Measurements from ENCODE around the gene PHACTR2. TPM values are rescaled to one million over a fixed set of nuclear protein-coding genes. Genes with fewer than 3 reads are reported as not detected.

Gene PHACTR2
- total RNA-seq, 4 donors from 2014 or later, result 61.3 to 122 (median 86.0) TPM

DNA sequence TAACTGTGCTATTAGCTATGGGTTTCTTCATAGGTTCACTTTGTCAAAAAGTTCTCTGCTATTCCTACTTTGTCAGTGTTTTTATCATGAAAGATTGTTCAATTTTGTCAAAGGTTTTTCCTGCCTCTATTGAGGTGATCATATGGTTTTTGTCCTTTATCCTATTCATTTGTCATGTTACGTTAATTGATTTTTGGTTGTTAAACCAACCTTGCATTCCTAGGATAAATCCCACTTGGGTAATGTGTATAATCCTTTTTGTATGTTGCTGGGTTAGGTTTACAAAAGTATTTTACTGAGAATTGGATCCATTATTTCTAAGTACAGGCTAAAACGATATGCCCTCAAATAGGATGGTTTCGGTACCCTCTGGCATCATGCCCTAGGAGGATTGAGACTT, 5.0 kb downstream of the PHACTR2 start:
- H3K4me3 ChIP-seq, result no peak overlapping the region
- H3K27ac ChIP-seq, result no peak overlapping the region
- TF ChIP-seq, protein P1, sequence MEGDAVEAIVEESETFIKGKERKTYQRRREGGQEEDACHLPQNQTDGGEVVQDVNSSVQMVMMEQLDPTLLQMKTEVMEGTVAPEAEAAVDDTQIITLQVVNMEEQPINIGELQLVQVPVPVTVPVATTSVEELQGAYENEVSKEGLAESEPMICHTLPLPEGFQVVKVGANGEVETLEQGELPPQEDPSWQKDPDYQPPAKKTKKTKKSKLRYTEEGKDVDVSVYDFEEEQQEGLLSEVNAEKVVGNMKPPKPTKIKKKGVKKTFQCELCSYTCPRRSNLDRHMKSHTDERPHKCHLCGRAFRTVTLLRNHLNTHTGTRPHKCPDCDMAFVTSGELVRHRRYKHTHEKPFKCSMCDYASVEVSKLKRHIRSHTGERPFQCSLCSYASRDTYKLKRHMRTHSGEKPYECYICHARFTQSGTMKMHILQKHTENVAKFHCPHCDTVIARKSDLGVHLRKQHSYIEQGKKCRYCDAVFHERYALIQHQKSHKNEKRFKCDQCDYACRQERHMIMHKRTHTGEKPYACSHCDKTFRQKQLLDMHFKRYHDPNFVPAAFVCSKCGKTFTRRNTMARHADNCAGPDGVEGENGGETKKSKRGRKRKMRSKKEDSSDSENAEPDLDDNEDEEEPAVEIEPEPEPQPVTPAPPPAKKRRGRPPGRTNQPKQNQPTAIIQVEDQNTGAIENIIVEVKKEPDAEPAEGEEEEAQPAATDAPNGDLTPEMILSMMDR (IDR thresholded peaks at IDR 0.05), result no peak
- no peak for TF ChIP-seq POLR2A (IDR thresholded peaks at IDR 0.05)
- TF ChIP-seq POLR2AphosphoS5 (IDR thresholded peaks at IDR 0.05), result no peak
- no peak for TF ChIP-seq EP300 (IDR thresholded peaks at IDR 0.05)
- ATAC-seq, result no peak
- WGBS, 2 donors (ENCODE audit: low coverage in 1 of 2), result 90 to 98% methylated on average over 2 to 3 of the region's 3 CpGs
- H3K36me3 ChIP-seq, result no peaks in the 10 kb centered on the region
- peaks cover 3 to 41% (median 6%) of the 10 kb centered on the region in 3 donors for H3K4me1 ChIP-seq
- no peaks in the 10 kb centered on the region for H3K27me3 ChIP-seq
- peaks cover 0 to 9% (median 0%) of the 10 kb centered on the region in 3 donors for H3K9me3 ChIP-seq

DNA sequence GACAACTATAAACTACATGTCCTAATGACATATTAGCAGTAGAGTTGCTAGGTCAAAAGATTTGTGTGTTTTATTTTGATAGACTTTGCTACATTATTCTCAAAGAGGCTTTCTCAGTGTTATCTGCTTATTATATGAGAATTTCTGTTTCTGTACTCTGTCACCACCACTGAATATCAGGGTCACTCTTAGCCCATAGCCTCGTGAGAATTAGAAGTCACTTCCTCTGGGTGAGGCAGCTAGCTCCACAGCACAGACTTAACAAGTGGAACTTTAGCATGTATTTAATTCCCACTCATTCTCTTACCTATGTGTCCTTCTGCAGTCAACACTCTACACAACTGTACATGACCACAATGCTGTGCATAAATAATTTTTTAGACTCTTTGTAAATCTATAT, 6.7 kb downstream of the PHACTR2 start:
- no peak for ATAC-seq
- H3K27me3 ChIP-seq, result no peaks in the 10 kb centered on the region
- no peak overlapping the region for H3K4me3 ChIP-seq
- peaks cover 0 to 9% (median 0%) of the 10 kb centered on the region in 3 donors for H3K9me3 ChIP-seq
- TF ChIP-seq POLR2AphosphoS5 (IDR thresholded peaks at IDR 0.05) (no peak), POLR2A (IDR thresholded peaks at IDR 0.05) (no peak), EP300 (IDR thresholded peaks at IDR 0.05) (no peak)
- TF ChIP-seq, protein P1 (IDR thresholded peaks at IDR 0.05), result no peak
- no peaks in the 10 kb centered on the region for H3K36me3 ChIP-seq
- peaks cover 3 to 52% (median 16%) of the 10 kb centered on the region in 3 donors for H3K4me1 ChIP-seq
- WGBS, 2 donors (ENCODE audit: low coverage in 1 of 2), result 10 to 56% methylated on average over 1 of the region's 1 CpG
- no peak overlapping the region for H3K27ac ChIP-seq

DNA sequence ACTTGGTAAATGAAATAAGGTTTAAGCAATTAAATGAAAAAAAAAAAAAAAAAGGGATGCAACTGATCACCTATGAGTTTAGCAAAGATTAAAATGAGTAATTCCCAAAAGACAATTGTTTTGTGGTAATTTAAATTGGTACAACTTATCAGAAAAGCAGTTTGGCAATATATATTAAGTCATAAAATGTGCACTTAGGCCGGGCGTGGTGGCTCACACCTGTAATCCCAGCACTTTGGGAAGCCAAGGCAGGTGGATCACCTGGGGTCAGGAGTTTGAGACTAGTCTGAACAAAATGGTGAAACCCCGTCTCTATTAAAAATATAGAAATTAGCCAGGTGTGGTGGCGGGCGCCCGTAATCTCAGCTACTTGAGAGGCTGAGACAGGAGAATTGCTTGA, 7.9 kb downstream of the PHACTR2 start:
- H3K27me3 ChIP-seq, result no peaks in the 10 kb centered on the region
- no peaks in the 10 kb centered on the region for H3K36me3 ChIP-seq
- peaks cover 7 to 53% (median 16%) of the 10 kb centered on the region in 3 donors for H3K4me1 ChIP-seq
- TF ChIP-seq, protein P1 (IDR thresholded peaks at IDR 0.05), result no peak
- TF ChIP-seq POLR2A (IDR thresholded peaks at IDR 0.05) (no peak), EP300 (IDR thresholded peaks at IDR 0.05) (no peak), POLR2AphosphoS5 (IDR thresholded peaks at IDR 0.05) (no peak)
- no peak for ATAC-seq
- H3K27ac ChIP-seq, result no peak overlapping the region
- WGBS, 2 donors (ENCODE audit: low coverage in 1 of 2), result 87 to 94% methylated on average over 3 to 6 of the region's 6 CpGs
- H3K4me3 ChIP-seq, result no peak overlapping the region
- peaks cover 0 to 9% (median 0%) of the 10 kb centered on the region in 3 donors for H3K9me3 ChIP-seq

DNA sequence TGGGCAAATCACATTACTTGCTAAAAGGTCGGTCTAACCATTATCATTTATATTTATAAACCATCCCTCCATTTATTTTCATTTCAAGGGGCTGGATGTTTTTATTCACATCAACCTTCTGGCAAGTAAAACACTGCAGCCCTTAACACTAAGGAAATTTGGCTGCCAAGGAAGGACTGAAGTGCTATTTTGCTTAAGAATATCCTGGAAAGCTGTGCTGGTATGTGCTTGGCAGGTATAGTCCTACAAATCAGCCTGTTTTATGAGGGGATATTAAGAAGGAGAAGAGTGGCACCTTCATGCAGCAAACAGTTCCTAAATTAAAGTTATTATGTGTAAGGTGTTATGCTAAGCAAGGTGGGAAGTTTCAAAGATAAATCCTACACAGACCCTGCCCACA, 9.8 kb downstream of the PHACTR2 start:
- no peak for ATAC-seq

DNA sequence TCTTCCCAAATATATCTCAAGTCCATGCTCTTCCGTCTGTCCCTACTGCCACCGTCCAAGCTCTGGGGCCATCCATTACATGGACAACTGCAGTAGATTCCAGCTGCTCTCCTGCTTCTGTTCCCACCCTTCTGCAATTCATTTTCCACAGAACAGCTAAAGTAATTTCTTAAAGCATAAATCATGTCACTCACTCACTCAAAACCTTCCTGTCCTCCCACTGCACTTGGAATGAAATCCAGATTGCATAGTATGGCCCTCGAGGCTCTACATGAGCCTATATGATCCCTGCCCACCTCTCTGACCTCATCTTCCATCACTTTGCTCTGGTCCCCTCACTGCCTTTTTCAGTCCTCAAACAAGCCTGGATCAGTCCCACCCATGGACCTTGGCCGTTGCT, 10.9 kb downstream of the PHACTR2 start:
- H3K27me3 ChIP-seq, result no peaks in the 10 kb centered on the region
- H3K27ac ChIP-seq, result peak overlapping the region in 3 of 4 donors; percentile 73 to 76 (median 74)
- H3K4me1 ChIP-seq, result peaks cover 23 to 74% (median 33%) of the 10 kb centered on the region in 3 donors
- H3K9me3 ChIP-seq, result no peaks in the 10 kb centered on the region
- TF ChIP-seq, protein P1 (IDR thresholded peaks at IDR 0.05), result no peak
- TF ChIP-seq EP300 (IDR thresholded peaks at IDR 0.05) (no peak), POLR2A (IDR thresholded peaks at IDR 0.05) (no peak), POLR2AphosphoS5 (IDR thresholded peaks at IDR 0.05) (no peak)
- no peaks in the 10 kb centered on the region for H3K36me3 ChIP-seq
- WGBS, 2 donors (ENCODE audit: low coverage in 1 of 2), result 54 to 63% methylated on average over 4 of the region's 4 CpGs
- no peak overlapping the region for H3K4me3 ChIP-seq
- ATAC-seq, result no peak

More for the DNA sequence above, 9.8 kb downstream of the PHACTR2 start:
- no peak overlapping the region for H3K4me3 ChIP-seq
- WGBS, 2 donors (ENCODE audit: low coverage in 1 of 2), result 0 to 13% methylated on average over 1 of the region's 1 CpG
- peak overlapping the region; percentile 34 to 76 (median 74) for H3K27ac ChIP-seq
- peaks cover 20 to 63% (median 29%) of the 10 kb centered on the region in 3 donors for H3K4me1 ChIP-seq
- TF ChIP-seq EP300 (IDR thresholded peaks at IDR 0.05), result no peak
- TF ChIP-seq, protein P1 (IDR thresholded peaks at IDR 0.05), result no peak
- TF ChIP-seq POLR2A (IDR thresholded peaks at IDR 0.05), result no peak
- no peak for TF ChIP-seq POLR2AphosphoS5 (IDR thresholded peaks at IDR 0.05)
- H3K27me3 ChIP-seq, result no peaks in the 10 kb centered on the region
- peaks cover 0 to 9% (median 0%) of the 10 kb centered on the region in 3 donors for H3K9me3 ChIP-seq
- no peaks in the 10 kb centered on the region for H3K36me3 ChIP-seq

All from gastroesophageal sphincter (tissue), 4 donors.